A172 (cell line): ENCODE measurements around the gene SLFN12L. TPM values are rescaled to one million over a fixed set of nuclear protein-coding genes. Genes with fewer than 3 reads are reported as not detected.
"Not testable (repeated sequence)": the region's sequence is repeated elsewhere in the genome, so short reads cannot be mapped to it uniquely, and the experiment has no call there.

Experiments
- DNase-seq: peaks from one replicate; pipeline ENCODE4 v3.0.0-alpha.2; 2015; ENCODE audit warnings: low spot score
- total RNA-seq: library from RNA; depleted of rRNA; stranded (reverse); fragments of >200 nt; shearing (Covaris generic); gene quantifications from 2 replicates; pipeline ENCODE4 v1.2.3, GENCODE V29; 2014

SLFN12L gene
- total RNA-seq, 1 experiment from 2014 or later, result not detected

DNA sequence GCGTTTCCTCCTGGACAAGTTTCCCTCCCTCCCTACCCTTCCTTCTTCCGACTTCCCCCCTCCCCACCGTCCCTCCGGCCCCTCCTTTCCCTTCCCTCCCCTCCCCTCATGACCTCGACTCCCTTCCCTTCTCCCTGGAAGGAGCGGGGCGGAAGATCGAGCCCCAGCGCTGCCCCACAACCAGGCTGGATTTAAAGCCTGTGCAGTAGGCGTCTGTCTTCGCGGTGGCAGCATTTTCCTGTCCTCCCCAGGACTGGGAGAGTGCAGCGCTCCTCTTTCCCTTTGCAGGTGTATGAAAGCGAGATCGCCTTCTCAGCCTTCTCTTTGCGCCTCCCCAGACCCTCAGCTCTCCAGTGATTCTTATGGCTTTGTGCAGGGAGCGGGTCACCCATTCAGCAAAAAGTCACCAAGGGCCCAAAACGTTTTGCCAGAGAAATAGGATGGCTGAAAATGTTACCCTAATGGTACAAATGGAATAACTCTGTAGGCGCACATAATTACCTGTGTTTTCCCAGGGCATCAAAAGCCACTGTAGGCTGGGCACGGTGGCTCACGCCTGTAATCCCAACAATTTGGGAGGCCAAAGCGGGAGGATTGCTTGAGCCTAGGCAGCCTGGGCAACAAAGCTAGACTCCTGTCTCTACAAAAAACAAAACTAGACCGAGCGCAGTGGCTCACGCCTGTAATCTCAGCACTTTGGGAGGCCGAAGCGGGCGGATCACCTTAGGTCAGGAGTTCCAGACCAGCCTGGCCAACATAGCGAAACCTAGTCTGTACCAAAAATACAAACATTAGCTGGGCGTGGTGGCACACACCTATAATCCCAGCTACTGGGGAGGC lies 40.8 kb downstream of the SLFN12L start:
- no peak for DNase-seq

GRCh38 chr17:35493040-35493439 lies 44.4 kb downstream of the SLFN12L start:
- DNase-seq, result no peak

DNA sequence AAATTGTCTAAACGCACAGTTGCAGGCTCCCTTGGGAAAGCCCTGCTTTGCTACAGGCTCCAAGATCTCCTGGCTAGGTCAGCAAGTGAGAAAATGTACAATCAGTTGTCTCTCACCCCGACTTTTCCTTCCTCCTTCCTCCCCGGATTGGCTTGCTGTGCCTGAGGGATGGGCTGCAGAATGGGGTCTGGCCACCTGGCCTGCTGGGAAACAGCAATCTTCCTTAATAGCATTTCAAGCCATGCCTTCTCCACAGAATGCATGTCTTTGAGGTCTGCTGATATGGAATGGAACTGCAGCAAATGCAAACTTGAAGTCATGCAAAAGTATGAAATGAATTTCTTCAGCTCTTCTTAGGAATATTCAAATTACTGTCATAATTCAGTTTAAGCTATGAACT lies 46.1 kb downstream of the SLFN12L start:
- DNase-seq, result no peak

DNA sequence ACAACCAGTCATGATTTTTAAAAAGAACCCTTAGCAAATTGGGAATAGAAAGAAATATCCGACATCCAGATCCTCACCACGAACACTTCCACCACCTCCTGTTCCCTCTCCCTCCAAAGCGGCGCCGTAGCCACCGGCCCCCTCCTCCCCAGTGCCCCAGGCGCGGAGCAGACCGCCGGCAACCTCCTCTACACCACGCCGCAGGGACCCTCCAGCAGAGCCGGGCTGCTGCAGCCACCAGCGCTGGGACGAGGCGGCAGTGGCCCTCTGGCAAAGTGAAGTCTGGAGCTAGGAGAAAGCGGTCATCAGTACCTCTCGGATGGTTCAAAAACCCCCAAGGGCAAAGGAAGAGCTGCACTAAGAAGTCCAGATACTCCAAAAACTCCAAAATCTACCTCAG lies 47.5 kb downstream of the SLFN12L start:
- no peak for DNase-seq

DNA sequence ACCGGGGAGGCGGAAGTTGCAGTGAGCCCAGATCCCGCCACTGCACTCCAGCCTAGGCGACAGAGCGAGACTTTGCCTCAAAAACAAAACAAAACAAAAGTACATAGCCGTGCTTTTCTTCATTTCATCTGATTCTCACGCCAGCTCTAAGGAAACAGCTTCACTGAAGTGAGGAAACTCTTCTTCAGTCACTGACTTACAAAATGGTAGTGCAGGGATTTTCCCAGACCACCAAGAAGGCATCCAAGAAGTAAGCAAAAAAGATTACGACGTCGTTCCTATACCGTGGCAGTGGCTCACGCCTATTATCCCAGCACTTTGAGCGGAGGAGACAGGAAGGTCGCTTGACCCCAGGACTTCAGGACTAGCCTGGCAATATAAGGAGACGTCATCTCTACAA lies 48.5 kb downstream of the SLFN12L start:
- no peak for DNase-seq

DNA sequence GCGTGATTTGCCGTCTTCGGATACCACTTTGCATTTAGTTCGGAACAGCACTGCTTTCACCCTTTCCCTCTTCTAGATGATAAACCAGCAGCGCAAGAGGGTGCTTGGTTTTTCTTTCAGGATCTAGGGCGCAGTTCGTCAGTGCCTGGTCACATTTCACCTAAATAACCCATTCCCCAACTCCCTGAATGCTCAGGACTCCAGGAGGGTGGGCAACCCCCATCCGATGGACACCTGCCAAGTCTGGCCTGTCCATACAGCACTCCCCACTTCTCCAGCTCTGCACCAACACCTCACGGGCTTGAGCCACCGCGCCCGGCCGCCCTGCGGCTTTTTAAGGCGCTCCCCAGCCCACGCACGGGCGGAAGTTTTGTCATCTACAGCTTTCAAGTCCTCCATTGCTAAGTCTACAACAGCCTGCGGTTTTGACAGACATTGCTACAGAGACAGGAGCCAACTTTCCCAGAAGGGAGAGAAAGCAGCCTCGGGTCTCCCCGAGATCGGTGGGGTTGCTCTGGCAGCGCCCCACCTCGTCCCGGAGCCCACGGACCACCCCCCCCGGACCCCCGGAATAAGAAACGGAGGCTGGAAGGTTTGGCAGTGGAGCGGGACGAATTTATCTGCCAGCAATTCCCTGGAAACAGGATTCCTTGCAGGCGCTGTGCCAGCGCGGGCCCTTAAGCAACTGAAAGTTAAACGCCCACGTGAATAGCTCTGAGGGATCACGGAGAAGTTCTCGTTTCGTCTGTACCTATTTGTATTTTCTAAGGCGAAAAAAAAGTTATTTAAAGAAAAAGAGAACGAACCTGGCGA lies 50.4 kb downstream of the SLFN12L start:
- DNase-seq, result peak; percentile 14

- no peak for DNase-seq
Observed at GRCh38 chr17:35479271-35479670, 58.2 kb downstream of the SLFN12L start.

DNA sequence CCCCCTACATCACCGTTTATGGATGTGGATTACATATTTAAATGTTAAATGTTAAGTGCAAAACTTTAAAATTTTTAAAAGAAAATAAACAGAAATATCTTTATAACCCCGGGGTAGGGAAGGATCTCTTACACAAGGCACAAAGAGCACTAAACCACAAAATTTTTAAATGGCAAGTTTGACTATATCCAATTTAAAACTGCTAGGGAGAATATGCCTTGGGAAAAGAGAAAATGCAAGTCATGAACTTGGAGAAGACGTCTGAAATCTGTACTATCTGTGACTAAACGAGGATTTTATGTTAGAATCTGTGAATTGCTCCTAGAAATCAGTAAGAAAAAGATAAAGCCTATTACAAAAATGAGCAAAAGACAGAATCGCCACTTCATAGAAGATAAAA lies 60.2 kb downstream of the SLFN12L start:
- DNase-seq, result no peak

DNA sequence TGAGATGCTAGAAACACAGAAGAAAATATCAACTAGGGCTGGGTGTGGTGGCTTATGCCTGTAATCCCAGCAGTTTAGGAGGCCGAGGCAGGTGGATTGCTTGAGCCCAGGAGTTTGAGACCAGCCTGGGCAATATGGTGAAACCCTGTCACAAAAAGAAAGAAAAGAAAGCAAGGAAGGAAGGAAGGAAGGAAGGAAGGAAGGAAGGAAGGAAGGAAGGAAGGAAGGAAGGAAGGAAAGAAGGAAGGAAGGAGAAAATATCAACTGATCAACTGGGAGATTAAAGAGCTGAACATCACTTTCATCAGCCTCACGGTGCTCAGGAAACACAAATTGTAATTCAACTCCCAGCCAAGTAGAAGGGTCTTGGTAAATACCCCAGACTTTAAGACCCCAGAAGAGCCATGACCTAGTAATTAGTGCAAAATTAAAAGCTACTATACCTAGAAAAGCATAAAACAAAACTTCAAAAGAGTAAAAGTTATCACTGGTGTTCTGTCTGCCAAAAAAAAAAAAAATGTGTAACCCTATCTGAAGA lies 61.1 kb downstream of the SLFN12L start:
- DNase-seq, result no peak

- no peak for DNase-seq
Observed at GRCh38 chr17:35468475-35468874, 69.0 kb downstream of the SLFN12L start.

DNA sequence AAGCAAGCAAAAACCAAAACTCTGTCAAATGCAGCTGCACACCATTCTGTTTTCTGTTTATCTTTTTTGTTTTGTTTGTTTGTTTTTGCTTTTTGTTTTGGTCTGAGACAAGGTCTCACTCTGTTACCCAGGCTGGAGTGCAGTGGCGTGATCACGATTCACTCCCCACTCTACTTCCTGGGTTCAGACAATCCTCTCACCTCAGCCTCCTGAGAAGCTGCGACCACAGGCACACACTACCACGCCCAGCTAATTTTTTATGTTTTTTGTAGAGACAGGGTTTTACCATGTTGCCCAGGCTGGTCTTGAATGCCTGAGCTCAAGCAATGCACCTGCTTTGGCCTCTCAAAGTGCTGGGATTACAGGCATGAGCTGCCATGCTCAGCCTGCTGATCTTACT lies 69.7 kb downstream of the SLFN12L start:
- no peak for DNase-seq

DNA sequence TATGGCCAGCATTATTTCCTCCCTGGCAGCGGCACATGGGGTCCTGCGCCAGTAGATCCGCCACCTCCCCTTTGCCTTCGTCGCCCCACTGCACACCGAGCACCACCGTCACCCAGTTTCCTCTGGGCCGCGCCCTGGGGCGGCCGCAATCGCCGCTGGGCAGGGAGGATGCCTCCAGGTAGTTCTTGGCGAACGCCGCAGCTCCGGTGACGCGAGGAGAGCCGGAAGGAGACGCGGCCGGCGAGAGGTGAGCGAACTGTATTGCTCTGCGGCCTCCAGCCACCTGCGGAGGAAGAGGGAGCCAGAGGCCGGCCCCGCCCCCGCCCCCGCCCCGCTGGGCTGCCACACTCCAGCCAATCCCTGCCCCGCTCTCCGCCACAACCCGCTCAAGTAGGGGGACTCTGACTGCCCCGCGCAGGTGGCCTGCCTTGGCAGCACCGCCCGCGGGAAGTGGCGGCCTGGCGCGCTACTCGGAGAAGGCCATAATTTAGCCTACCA lies 77.1 kb downstream of the SLFN12L start:
- peak; percentile 43 for DNase-seq

GRCh38 chr17:35454035-35454434 lies 83.4 kb downstream of the SLFN12L start:
- DNase-seq, result not testable (repeated sequence)

GRCh38 chr17:35453171-35453570 lies 84.3 kb downstream of the SLFN12L start:
- DNase-seq, result no peak

GRCh38 chr17:35449371-35449931 lies 88.0 kb downstream of the SLFN12L start:
- DNase-seq, result no peak

DNA sequence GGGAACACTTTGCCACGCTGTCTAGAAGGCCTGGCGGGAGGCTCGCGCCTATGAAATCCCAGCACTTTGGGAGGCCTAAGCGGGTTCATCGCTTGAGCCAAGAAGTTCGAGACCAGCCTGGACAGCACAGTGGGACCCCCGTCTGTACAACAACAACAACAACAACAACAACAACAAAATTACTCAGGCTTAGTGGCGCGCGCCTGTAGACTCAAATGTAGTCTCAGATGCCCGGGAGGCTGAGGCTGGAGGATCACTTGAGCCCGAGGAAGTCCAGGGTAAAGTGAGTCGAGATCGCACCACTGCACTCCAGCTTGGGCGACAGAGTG lies 88.6 kb downstream of the SLFN12L start:
- DNase-seq, result no peak

DNA sequence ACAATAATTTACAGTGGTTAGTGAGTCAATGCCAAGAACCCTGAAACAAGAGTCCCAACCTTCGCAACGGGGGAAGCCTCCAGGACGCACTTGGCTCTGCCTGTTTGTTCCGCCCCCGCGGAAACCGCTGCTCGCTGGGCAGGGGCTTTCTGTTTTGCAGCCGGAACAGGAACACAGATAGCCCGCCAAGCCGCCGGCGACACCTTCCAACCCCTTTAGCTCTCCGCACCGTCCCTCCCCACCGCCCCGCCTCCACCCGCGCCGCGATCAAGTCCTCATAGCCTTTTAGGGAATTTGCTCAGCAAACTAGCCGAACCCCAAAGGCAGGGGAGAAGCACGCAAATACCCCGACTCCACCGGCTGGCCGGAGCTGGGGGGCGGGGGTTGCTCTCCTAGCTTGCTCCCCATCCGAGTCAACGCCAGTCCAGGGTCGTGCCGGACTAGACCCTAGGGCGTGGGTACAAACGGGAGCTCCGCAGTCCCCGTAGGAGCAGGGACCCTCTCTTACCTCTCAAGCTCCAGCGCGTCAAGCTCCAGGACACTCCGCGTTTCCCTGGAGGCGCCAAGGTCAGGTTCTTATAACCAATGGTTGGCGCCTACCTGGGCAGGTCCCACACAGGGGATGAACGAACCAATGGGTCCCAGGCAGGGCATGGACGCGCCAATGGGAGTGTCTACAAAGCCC lies 89.1 kb downstream of the SLFN12L start, which contains the start of gene SLFN13:
Gene SLFN13, minus strand, starts transcription at position 553 of the 685 bp plus-strand sequence. CDS start 3,086 bp downstream, outside the sequence.
- DNase-seq, result no peak

- no peak for DNase-seq
Observed at GRCh38 chr17:35447499-35447898, 90.0 kb downstream of the SLFN12L start.

- no peak for DNase-seq
Observed at GRCh38 chr17:35438433-35438832, 99.0 kb downstream of the SLFN12L start.

DNA sequence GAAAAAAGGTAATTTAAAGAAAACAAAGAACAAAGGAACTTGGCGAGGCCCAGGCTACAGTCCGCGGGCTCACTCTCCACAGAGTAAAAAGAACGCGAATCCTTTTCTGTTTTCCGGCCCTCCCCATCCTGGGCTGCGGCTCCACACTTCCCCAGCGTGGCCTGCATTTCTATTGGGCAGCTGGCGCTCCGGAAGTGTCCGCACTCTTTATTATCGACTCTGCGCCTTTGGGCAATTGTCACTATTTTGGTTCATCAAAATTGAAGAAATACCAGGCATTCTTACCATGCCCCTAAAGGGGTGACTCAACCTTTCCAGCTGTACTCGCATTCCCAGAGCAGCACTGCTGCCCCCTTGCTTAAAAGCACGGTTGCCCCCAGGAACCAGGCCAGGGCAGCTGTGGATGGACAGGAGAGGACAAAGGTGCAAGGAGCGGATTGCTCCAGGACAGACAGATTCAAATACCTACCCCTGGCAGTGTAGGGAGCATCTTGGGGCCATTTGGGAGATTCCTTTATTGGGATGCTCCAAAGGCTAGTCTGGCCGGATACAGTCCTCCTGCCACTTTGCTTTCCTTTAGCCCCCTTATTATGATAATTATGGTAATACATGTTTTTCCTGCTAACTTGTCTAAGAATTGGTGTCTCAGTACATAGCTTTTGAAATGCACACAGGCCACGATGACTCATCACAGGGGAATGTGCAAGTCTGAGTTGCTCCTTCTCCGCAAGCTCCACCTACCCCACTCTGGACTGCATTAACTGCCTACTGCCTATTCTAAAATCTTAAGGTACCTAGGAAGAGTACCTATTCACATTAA lies 104.2 kb downstream of the SLFN12L start:
- peak; percentile 99 for DNase-seq
